OCI-LY7 (cell line): ENCODE results near the gene PTCD1.

Experiments used
- CTCF ChIP-seq: fragments of 200-600 bp; sonication (generic); conservative IDR thresholded peaks from 2 replicates; pipeline ENCODE4 v1.5.1; 2014; ENCODE audit warnings: mild to moderate bottlenecking, antibody characterized with exemption, low read length, moderate library complexity, mixed read lengths
- EZH2phosphoT487 ChIP-seq: fragments of 200-600 bp; sonication (generic); IDR thresholded peaks from 2 replicates; pipeline ENCODE4 v1.6.1; 2018; ENCODE audit warnings: low read depth, borderline replicate concordance, mild to moderate bottlenecking, mixed run types, antibody characterized with exemption, low read length, moderate library complexity, mixed read lengths

GRCh38 chr7:99465421-99465768 lies 26.8 kb upstream of the PTCD1 start:
- no peak for TF ChIP-seq CTCF
- no peak for TF ChIP-seq EZH2phosphoT487
